Osteoblast (primary cell): Measurements from ENCODE around the gene LTA. TPM values are rescaled to one million over a fixed set of nuclear protein-coding genes. Genes with fewer than 3 reads are reported as not detected.
A peak's percentile ranks its signal among the peaks of the same experiment; 100 is the strongest.

Experiments
- DNase-seq: peaks from one replicate; pipeline ENCODE4 v3.0.0; 2011; ENCODE audit warnings: low spot score, mixed read lengths; ENCODE audit not compliant: insufficient read length; ENCODE audit errors: missing footprints
- H2AFZ ChIP-seq: 2 replicates; pipeline ENCODE4 v1.6.0; 2011; ENCODE audit warnings: mild to moderate bottlenecking, low read length
- H3K27ac ChIP-seq: 2 replicates; pipeline ENCODE4 v1.5.1; 2011; ENCODE audit warnings: mild to moderate bottlenecking, low read depth, low read length, moderate library complexity
- H3K27me3 ChIP-seq: 2 replicates; pipeline ENCODE4 v1.6.0; 2012; ENCODE audit warnings: mild to moderate bottlenecking, control low read depth, inconsistent platforms, low read length, moderate library complexity; ENCODE audit not compliant: insufficient read depth
- H3K36me3 ChIP-seq: 2 replicates; pipeline ENCODE4 v1.5.1; 2011; ENCODE audit warnings: mild to moderate bottlenecking, low read length, control low read depth, moderate library complexity; ENCODE audit not compliant: insufficient read depth
- H3K4me1 ChIP-seq: 2 replicates; pipeline ENCODE4 v1.5.1; 2011; ENCODE audit warnings: mild to moderate bottlenecking, low read length, control low read depth, moderate library complexity; ENCODE audit not compliant: insufficient read depth
- H3K4me2 ChIP-seq: 2 replicates; pipeline ENCODE4 v1.6.0; 2011; ENCODE audit warnings: mild to moderate bottlenecking, low read length; ENCODE audit not compliant: insufficient read depth
- H3K4me3 ChIP-seq: fragments of 200-600 bp; sonication (generic); 3 replicates; pipeline ENCODE4 v1.5.1; 2012; ENCODE audit warnings: mild to moderate bottlenecking, low read length, inconsistent platforms; ENCODE audit not compliant: insufficient read depth
- H3K79me2 ChIP-seq: 2 replicates; pipeline ENCODE4 v1.6.0; 2012; ENCODE audit warnings: mild to moderate bottlenecking, low read length, control low read depth, inconsistent platforms; ENCODE audit not compliant: insufficient read depth
- H3K9me3 ChIP-seq: 2 replicates; pipeline ENCODE4 v1.5.1; 2011; ENCODE audit warnings: low read depth, low read length, control low read depth
- H4K20me1 ChIP-seq: 2 replicates; pipeline ENCODE4 v1.6.0; 2012; ENCODE audit warnings: mild to moderate bottlenecking, low read length, control low read depth; ENCODE audit not compliant: insufficient read depth
- total RNA-seq: library from RNA; depleted of rRNA; stranded (reverse); fragments of >200 nt; gene quantifications from 2 replicates; pipeline ENCODE4 v1.2.3, GENCODE V29; 2012
- TF ChIP-seq, protein P1 (sequence below): IDR thresholded peaks from 2 replicates; pipeline ENCODE4 v1.5.1; 2011; ENCODE audit warnings: mild to moderate bottlenecking, low read depth, low read length, moderate library complexity; ENCODE audit errors: extremely low read depth

Gene LTA
- total RNA-seq, 1 donor: not detected

GRCh38 chr6:31534011-31534410 is 38.1 kb upstream of the LTA start:
- Histone ChIP-seq H3K9me3 (no peaks in the 10 kb centered on the region), H3K36me3 (peaks cover 85% of the 10 kb centered on the region), H3K4me1 (peaks cover 8% of the 10 kb centered on the region), H3K4me3 (no peak overlapping the region), H4K20me1 (peaks cover 84% of the 10 kb centered on the region), H2AFZ (no peak overlapping the region), H3K27ac (no peak overlapping the region), H3K4me2 (no peak overlapping the region), H3K27me3 (no peaks in the 10 kb centered on the region), H3K79me2 (peaks cover 49% of the 10 kb centered on the region)
- TF ChIP-seq, protein P1, sequence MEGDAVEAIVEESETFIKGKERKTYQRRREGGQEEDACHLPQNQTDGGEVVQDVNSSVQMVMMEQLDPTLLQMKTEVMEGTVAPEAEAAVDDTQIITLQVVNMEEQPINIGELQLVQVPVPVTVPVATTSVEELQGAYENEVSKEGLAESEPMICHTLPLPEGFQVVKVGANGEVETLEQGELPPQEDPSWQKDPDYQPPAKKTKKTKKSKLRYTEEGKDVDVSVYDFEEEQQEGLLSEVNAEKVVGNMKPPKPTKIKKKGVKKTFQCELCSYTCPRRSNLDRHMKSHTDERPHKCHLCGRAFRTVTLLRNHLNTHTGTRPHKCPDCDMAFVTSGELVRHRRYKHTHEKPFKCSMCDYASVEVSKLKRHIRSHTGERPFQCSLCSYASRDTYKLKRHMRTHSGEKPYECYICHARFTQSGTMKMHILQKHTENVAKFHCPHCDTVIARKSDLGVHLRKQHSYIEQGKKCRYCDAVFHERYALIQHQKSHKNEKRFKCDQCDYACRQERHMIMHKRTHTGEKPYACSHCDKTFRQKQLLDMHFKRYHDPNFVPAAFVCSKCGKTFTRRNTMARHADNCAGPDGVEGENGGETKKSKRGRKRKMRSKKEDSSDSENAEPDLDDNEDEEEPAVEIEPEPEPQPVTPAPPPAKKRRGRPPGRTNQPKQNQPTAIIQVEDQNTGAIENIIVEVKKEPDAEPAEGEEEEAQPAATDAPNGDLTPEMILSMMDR: no peak
- DNase-seq: no peak

GRCh38 chr6:31534521-31535040 is 37.5 kb upstream of the LTA start:
- peaks cover 55% of the 10 kb centered on the region for H3K79me2 ChIP-seq
- H3K4me3 ChIP-seq: no peak overlapping the region
- H3K4me2 ChIP-seq: no peak overlapping the region
- no peak for DNase-seq
- H3K4me1 ChIP-seq: peaks cover 13% of the 10 kb centered on the region
- peaks cover 86% of the 10 kb centered on the region for H4K20me1 ChIP-seq
- no peak overlapping the region for H3K27ac ChIP-seq
- H2AFZ ChIP-seq: no peak overlapping the region
- peaks cover 91% of the 10 kb centered on the region for H3K36me3 ChIP-seq
- H3K9me3 ChIP-seq: no peaks in the 10 kb centered on the region
- H3K27me3 ChIP-seq: no peaks in the 10 kb centered on the region
- TF ChIP-seq, protein P1: no peak

DNA sequence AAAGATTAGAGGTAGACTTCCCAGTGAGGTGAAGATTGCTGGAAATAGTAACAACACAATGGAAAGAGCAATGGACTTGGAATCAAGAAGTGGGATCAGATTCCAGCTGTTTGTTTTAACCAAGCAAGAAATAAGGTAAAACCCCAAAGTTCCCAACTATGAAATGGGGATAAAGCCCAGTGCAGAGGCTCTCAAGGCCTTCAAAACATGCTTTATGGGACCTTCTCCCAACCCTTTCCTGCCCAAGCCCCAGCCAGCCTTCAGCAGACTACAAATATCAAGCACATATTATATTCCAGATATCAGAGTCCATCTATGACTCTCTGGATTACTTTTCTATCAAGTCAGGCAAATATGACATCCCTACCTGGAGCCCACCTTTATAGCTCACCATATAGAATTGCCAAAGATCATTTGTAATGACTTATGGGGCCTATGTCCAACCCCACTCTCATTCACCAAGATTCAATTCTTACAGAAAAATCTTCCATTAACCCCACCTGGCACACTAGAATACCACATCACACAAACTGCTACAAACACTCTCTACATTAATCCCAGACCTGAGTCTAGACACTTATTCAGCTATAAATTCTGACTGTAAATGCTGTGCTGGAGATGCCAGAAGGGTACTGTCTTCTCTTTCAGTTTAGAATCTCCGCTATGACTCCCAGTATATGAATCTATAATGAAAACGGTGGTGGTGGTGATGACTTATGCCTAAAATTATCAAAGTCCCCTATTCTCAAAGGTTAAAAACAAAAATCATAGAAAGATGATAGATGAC is 36.4 kb upstream of the LTA start:
- no peak for DNase-seq
- Histone ChIP-seq H4K20me1 (peaks cover 88% of the 10 kb centered on the region), H3K27me3 (no peaks in the 10 kb centered on the region), H3K9me3 (no peaks in the 10 kb centered on the region), H3K36me3 (peaks cover 97% of the 10 kb centered on the region), H3K79me2 (peaks cover 67% of the 10 kb centered on the region), H2AFZ (no peak overlapping the region), H3K4me2 (no peak overlapping the region), H3K4me3 (no peak overlapping the region), H3K4me1 (peaks cover 19% of the 10 kb centered on the region), H3K27ac (no peak overlapping the region)
- TF ChIP-seq, protein P1: no peak

GRCh38 chr6:31538805-31539400 is 33.2 kb upstream of the LTA start:
- Histone ChIP-seq H3K27me3 (no peaks in the 10 kb centered on the region), H2AFZ (no peak overlapping the region), H3K4me1 (peaks cover 23% of the 10 kb centered on the region), H3K27ac (peak overlapping the region; percentile 99), H3K36me3 (peaks cover 66% of the 10 kb centered on the region), H3K9me3 (no peaks in the 10 kb centered on the region), H3K79me2 (peaks cover 78% of the 10 kb centered on the region), H4K20me1 (peaks cover 67% of the 10 kb centered on the region), H3K4me2 (peak overlapping the region; percentile 97), H3K4me3 (peak overlapping the region; percentile 95)
- no peak for DNase-seq
- TF ChIP-seq, protein P1: no peak
